ENCODE results near the gene LTBP4.

GRCh38 chr19:40625406-40626120 is 24.4 kb downstream of the LTBP4 start:
- TF ChIP-seq CTCF (IDR thresholded peaks at IDR 0.05) (no peak), POLR2A (IDR thresholded peaks at IDR 0.05) (no peak)
